ENCODE data around the gene KIF3C. TPM values are rescaled to one million over a fixed set of nuclear protein-coding genes. Genes with fewer than 3 reads are reported as not detected.
"Not testable (repeated sequence)": the region's sequence is repeated elsewhere in the genome, so short reads cannot be mapped to it uniquely, and the experiment has no call there.

KIF3C gene
- 3.1 TPM for total RNA-seq
- long read RNA-seq, partial matches to known transcripts, result 0 of 1 reads
- long read RNA-seq, other reads (novel, unspliced or antisense), result 1 of 1 reads

GRCh38 chr2:25982273-25982967 lies at the start of gene KIF3C:
TSS of gene KIF3C (minus strand) at chr2:25982497. CDS start at chr2:25981917, 580 bp downstream.
- DNase-seq (ENCODE audit: missing footprints), result peak; percentile 89
- peak; percentile 81 for ATAC-seq

GRCh38 chr2:26028083-26028482 lies 45.8 kb upstream of the KIF3C start:
- ATAC-seq, result not testable (repeated sequence)

More at GRCh38 chr2:25982273-25982967, at the start of gene KIF3C:
- intact Hi-C loops (cut with DNase I), result no loop called here

GRCh38 chr2:26025509-26025908 lies 43.2 kb upstream of the KIF3C start:
- no peak for DNase-seq (ENCODE audit: missing footprints)
- ATAC-seq, result no peak
- intact Hi-C loops (cut with DNase I), result no loop called here

More at GRCh38 chr2:26028083-26028482, 45.8 kb upstream of the KIF3C start:
- intact Hi-C loops (cut with DNase I); DNase-seq (ENCODE audit: missing footprints): not testable (repeated sequence)

DNA sequence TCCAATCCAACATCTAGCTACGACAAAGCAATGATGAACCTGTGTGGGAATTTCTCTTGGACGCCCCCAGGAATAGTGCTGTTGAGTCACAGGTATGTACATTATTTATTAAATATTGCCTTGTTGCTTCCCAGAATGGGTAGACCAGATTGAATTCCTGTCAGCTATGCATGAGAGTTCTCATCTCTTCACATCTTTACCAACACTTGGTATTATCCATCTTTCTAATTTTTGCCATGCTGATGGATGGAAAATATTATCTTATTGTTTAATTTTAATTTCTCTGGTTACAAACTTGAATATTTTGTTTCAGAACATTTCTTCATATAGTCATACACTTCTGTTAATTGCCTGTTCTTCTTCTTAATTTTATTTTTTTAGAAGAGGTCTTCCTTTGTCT lies 42.0 kb upstream of the KIF3C start:
- intact Hi-C loops (cut with DNase I), result no loop called here
- ATAC-seq, result no peak
- DNase-seq (ENCODE audit: missing footprints), result no peak

DNA sequence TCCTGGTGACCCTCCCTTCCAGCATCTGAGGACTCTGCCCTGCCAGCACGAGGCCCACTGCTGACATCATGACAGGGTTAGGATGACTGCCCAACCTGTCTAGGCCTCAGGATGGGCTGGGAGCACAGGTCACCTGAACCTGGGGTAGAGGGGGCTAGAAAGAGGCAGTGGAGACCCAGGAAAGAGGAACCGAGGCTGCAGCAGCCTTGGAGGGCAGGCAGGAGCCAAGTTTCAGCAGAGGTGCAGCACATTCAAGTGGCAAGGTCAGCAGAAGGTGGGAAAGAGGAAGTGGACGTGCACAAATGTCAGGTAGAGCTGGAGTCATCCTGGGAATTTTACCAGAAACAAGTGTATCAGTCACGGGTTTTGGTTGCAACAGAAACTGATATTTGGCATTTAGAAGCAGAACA lies 37.9 kb upstream of the KIF3C start:
- DNase-seq (ENCODE audit: missing footprints), result no peak
- ATAC-seq, result no peak
- intact Hi-C loops (cut with DNase I), result no loop called here

DNA sequence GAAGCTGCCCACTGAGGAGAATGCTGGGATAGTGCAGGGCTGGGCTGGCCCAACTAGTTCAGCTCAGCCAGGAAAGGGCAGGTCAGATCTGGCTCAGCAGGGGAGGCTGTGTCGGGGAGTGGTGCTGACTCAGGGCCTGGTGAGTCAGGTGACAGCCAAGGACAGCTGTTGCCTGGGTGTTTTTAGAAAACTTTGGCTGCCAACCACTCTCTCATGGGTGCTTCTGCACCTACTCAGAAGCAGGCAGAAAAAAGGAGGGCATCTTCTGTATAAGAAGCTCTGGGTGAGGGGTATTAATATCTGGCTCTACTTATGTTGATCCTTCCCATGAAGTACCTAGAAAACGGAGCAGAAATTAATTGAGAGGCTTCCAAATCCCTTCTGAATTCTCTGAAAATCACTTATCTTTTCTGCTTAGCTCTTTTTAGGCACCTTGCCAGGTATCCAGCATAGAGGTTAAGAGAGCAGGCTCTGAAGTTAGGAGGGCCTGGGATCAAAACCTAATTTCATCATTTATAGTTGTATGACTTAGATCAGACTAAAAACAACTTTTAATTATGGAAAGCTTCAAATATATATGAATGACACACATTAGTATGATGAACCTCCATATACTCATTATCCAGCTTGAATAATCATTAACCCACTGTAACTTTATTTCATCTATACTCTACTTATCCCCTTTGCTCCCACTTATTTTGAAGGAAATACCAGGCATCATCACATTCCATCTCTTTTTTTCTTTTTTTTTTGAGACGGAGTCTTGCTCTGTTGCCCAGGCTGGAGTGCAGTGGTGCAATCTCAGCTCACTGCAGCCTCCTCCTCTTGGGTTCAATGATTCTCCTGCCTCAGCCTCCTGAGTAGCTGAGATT lies 36.1 kb upstream of the KIF3C start:
- peak; percentile 96 for ATAC-seq
- intact Hi-C loops (cut with DNase I), result no loop called here
- DNase-seq (ENCODE audit: missing footprints), result peak; percentile 80

DNA sequence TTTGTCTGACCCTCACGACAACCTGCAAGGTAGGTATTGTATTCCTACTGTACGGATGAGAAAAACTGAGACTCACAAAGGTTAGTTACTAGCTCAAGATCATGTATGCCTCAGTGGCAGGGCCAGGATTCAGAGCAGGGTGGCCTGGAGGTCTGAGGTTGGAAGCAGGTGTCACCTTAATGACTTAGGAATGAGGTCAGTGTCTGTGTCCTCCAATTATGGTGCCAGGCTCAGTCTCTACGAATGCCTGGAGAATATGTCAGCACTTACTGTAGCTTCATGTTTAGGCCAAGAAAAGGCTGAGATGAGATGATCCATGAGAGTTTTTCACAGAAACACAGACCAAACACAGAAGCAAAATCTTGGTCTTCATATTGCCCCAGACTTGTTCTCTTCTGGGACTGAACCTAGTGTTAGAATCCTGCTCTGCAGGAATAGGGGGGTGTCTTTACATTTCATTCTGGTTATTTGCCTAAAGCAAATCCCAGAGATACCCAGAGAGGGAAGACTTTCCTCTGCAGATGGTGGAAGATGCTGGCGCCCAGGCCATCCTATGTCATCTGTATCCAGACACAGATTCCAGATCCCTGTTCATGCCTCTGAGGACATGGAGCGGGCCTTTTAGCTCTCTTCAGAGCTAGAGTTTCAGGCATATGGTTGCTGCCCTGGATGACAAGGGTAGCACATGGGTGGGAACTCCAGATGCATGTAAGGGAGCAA lies 35.3 kb upstream of the KIF3C start:
- no peak for DNase-seq (ENCODE audit: missing footprints)
- no peak for ATAC-seq
- intact Hi-C loops (cut with DNase I), result no loop called here

DNA sequence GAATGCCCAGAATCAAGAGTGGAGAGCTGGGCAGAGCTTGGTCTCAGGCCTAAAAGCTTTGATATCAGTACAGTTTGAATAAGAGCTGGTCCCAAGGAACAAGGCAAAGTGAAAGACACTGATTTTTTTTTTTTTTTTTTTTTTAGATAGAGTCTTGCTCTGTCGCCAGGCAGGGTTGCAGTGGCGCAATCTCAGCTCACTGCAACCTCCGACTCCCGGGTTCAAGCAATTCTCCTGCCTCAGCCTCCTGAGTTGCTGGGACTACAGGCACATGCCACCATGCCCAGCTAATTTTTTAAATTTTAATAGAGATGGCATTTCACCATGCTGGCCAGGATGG lies 34.4 kb upstream of the KIF3C start:
- DNase-seq (ENCODE audit: missing footprints), result peak; percentile 68
- intact Hi-C loops (cut with DNase I); ATAC-seq: not testable (repeated sequence)

- no peak for DNase-seq (ENCODE audit: missing footprints)
- no peak for ATAC-seq
- intact Hi-C loops (cut with DNase I), result no loop called here
Observed at GRCh38 chr2:26016012-26016705, 33.9 kb upstream of the KIF3C start.

GRCh38 chr2:26013668-26014067 lies 31.4 kb upstream of the KIF3C start:
- no peak for DNase-seq (ENCODE audit: missing footprints)
- intact Hi-C loops (cut with DNase I), result no loop called here
- no peak for ATAC-seq

- DNase-seq (ENCODE audit: missing footprints) (no peak), ATAC-seq (peak; percentile 84)
- intact Hi-C loops (cut with DNase I), result no loop called here
Observed at GRCh38 chr2:26011990-26012856, 29.9 kb upstream of the KIF3C start.

DNA sequence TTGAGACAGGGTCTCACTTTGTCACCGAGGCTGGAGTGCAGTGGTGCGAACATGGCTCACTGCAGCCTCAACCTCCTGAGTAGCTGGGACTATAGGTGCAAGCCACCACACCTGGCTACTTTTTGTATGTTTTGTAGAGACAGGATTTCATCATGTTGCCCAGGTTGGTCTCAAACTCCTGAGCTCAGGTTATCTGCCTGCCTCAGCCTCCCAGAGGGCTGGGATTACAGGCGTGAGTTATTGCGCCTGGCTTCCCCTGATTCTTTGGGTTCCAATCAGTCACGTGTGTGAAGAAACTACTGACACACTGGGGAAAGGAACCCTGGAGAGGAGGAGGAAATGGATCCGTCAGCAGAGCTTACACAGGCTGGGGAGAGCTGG lies 29.3 kb upstream of the KIF3C start:
- intact Hi-C loops (cut with DNase I), result no loop called here
- no peak for ATAC-seq

GRCh38 chr2:26010943-26011342 lies 28.6 kb upstream of the KIF3C start:
- ATAC-seq, result no peak
- DNase-seq (ENCODE audit: missing footprints), result no peak
- intact Hi-C loops (cut with DNase I), result no loop called here

More for the DNA sequence above, 29.3 kb upstream of the KIF3C start:
- no peak for DNase-seq (ENCODE audit: missing footprints)

- no peak for DNase-seq (ENCODE audit: missing footprints)
- intact Hi-C loops (cut with DNase I), result no loop called here
- ATAC-seq, result no peak
Observed at GRCh38 chr2:26009567-26009963, 27.3 kb upstream of the KIF3C start.

DNA sequence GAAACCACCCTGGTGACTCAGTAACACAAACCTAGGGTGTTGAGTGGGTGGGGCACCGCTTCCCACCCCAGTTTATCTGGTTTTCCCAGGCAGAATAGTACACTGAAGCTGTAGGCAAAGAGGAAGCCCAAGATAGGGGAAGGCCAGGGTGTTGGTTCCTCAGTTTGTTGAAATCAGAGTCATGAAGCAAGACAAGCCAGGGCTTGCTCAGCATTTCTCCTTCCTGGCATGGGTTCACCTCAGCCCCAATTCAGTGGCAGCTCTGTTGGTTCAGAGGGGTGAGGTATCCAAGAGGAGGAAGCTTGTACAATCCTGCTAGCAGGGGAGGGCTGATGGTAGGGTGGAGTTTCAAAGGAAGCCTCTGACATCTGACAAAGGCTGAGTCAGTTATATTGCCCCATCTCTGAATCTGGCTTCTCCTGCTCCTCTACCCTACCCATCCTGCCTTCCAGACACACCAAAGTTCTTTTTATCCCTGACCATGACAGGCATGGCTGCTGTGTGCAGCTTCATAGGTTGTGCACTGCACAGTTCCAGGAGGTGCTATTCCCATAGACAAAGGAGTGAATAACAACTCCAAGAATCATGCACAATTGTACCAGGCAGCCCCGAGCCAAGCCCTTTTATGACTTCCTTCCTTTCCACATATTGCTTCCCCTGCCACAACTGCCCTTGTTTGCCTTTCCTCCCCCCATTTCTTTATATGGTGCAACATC lies 26.7 kb upstream of the KIF3C start:
- intact Hi-C loops (cut with DNase I), result no loop called here
- DNase-seq (ENCODE audit: missing footprints) (peak; percentile 76), ATAC-seq (peak; percentile 82)

DNA sequence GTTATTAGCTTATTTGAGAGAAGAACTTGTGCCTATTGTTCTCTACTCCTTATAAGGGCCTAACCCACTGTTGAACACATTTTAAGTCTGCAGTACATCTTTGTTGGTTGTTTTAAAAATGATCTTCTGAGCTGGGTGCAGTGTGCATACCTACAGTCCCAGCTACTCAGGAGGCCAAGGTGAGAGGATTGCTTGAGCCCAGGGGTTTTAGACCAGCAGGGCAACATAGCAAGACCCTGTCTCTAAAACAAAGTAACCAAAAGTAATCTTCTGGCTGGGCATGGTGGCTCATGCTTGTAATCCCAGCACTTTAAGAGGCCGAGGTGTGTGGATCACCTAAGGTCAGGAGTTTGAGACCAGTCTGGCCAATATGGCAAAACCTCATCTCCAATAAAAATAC lies 25.8 kb upstream of the KIF3C start:
- ATAC-seq (no peak), DNase-seq (ENCODE audit: missing footprints) (no peak)
- intact Hi-C loops (cut with DNase I), result no loop called here

- peak; percentile 35 for ATAC-seq
- intact Hi-C loops (cut with DNase I), result no loop called here
- DNase-seq (ENCODE audit: missing footprints), result no peak
Observed at GRCh38 chr2:26002632-26003310, 20.5 kb upstream of the KIF3C start.

Data from Right ventricle myocardium inferior (tissue), 1 donor.